NCI-H69 (cell line): ENCODE results near the gene SRD5A3.
"Not testable (repeated sequence)": the region's sequence is repeated elsewhere in the genome, so short reads cannot be mapped to it uniquely, and the experiment has no call there.

Experiments used
- DNase-seq: peaks from one replicate; lab custom pipeline; 2025; lab: John Stamatoyannopoulos, UW

The SRD5A3 gene

GRCh38 chr4:55346851-55347255, 811 bp downstream of the SRD5A3 start:
- DNase-seq = peak; percentile 38

- peak; percentile 33 for DNase-seq
Measured at GRCh38 chr4:55347610-55348228, 1.7 kb downstream of the SRD5A3 start.

- peak; percentile 1 for DNase-seq
Measured at GRCh38 chr4:55348466-55348865, 2.4 kb downstream of the SRD5A3 start.

GRCh38 chr4:55350870-55351269, 4.8 kb downstream of the SRD5A3 start:
- DNase-seq = not testable (repeated sequence)

- no peak for DNase-seq
Measured at GRCh38 chr4:55351824-55352223, 5.8 kb downstream of the SRD5A3 start.

- DNase-seq = no peak
Measured at GRCh38 chr4:55352726-55353125, 6.7 kb downstream of the SRD5A3 start.

- DNase-seq = not testable (repeated sequence)
Measured at GRCh38 chr4:55353228-55353747, 7.2 kb downstream of the SRD5A3 start.

- DNase-seq = no peak
Measured at GRCh38 chr4:55354648-55355047, 8.6 kb downstream of the SRD5A3 start.

GRCh38 chr4:55355555-55355954, 9.5 kb downstream of the SRD5A3 start:
- peak; percentile 44 for DNase-seq

- peak; percentile 73 for DNase-seq
Measured at GRCh38 chr4:55356991-55357461, 11.0 kb downstream of the SRD5A3 start.

GRCh38 chr4:55358246-55358645, 12.2 kb downstream of the SRD5A3 start:
- no peak for DNase-seq

GRCh38 chr4:55358668-55359067, 12.6 kb downstream of the SRD5A3 start:
- DNase-seq = peak; percentile 19

- DNase-seq = no peak
Measured at GRCh38 chr4:55359397-55359916, 13.4 kb downstream of the SRD5A3 start.

GRCh38 chr4:55362938-55363337, 16.9 kb downstream of the SRD5A3 start:
- not testable (repeated sequence) for DNase-seq

GRCh38 chr4:55363691-55364351, 17.8 kb downstream of the SRD5A3 start:
- no peak for DNase-seq

- no peak for DNase-seq
Measured at GRCh38 chr4:55364691-55365344, 18.8 kb downstream of the SRD5A3 start.

- DNase-seq = no peak
Measured at GRCh38 chr4:55365345-55365728, 19.3 kb downstream of the SRD5A3 start.

GRCh38 chr4:55366621-55367020, 20.6 kb downstream of the SRD5A3 start:
- no peak for DNase-seq

- no peak for DNase-seq
Measured at GRCh38 chr4:55367084-55367722, 21.2 kb downstream of the SRD5A3 start.

- no peak for DNase-seq
Measured at GRCh38 chr4:55369968-55370367, 23.9 kb downstream of the SRD5A3 start.

- no peak for DNase-seq
Measured at GRCh38 chr4:55372259-55372658, 26.2 kb downstream of the SRD5A3 start.

- no peak for DNase-seq
Measured at GRCh38 chr4:55373461-55373860, 27.4 kb downstream of the SRD5A3 start.
